ENCODE data around the gene ME1. TPM values are rescaled to one million over a fixed set of nuclear protein-coding genes. Genes with fewer than 3 reads are reported as not detected.
"Not testable (repeated sequence)": the region's sequence is repeated elsewhere in the genome, so short reads cannot be mapped to it uniquely, and the experiment has no call there.

The ME1 gene
- total and polyA plus RNA-seq, 5 donors: 33.2 to 43.7 (median 37.2) TPM

GRCh38 chr6:83215131-83216047 is 215.5 kb downstream of the ME1 start:
- 23% methylated on average over 7 of the region's 7 CpGs for WGBS
- DNase-seq: peak; percentile 48 to 83 (median 63)
- intact Hi-C loops (cut with DNase I): loop anchor here in 1 of 4 donors (5.0 kb wide), 1 partner anchor 148 kb away; the partner anchor contains the start of genes DOP1A and UBE3D
- Histone ChIP-seq H3K27ac (ENCODE audit: low read length) (no peak overlapping the region), H3K9me3 (ENCODE audit: control insufficient read depth, low read length) (no peaks in the 10 kb centered on the region), H3K27me3 (ENCODE audit: control insufficient read depth, insufficient read depth) (no peaks in the 10 kb centered on the region), H3K4me3 (ENCODE audit: low read length) (no peak overlapping the region), H3K4me1 (ENCODE audit: control insufficient read depth, insufficient read depth, low read length) (no peaks in the 10 kb centered on the region)
- peak; percentile 95 to 96 for ATAC-seq

- ATAC-seq (no peak), DNase-seq (no peak)
- H3K9me3 ChIP-seq (ENCODE audit: control insufficient read depth, low read length): no peaks in the 10 kb centered on the region
- no peak overlapping the region for H3K4me3 ChIP-seq (ENCODE audit: low read length)
- no peaks in the 10 kb centered on the region for H3K27me3 ChIP-seq (ENCODE audit: control insufficient read depth, insufficient read depth)
- H3K4me1 ChIP-seq (ENCODE audit: control insufficient read depth, insufficient read depth, low read length): no peaks in the 10 kb centered on the region
- 87% methylated on average over 4 of the region's 4 CpGs for WGBS
- intact Hi-C loops (cut with DNase I): loop anchor here in 1 of 4 donors (10.0 kb wide), 1 partner anchor 117 kb away; no protein-coding TSS in a partner anchor
- no peak overlapping the region for H3K27ac ChIP-seq (ENCODE audit: low read length)
Observed at GRCh38 chr6:83202031-83202430, 228.8 kb downstream of the ME1 start.

- H3K4me3 ChIP-seq (ENCODE audit: low read length): no peak overlapping the region
- peak in 1 of 2 donors; percentile 26 for ATAC-seq
- H3K9me3 ChIP-seq (ENCODE audit: control insufficient read depth, low read length): no peaks in the 10 kb centered on the region
- H3K4me1 ChIP-seq (ENCODE audit: control insufficient read depth, insufficient read depth, low read length): no peaks in the 10 kb centered on the region
- no peaks in the 10 kb centered on the region for H3K27me3 ChIP-seq (ENCODE audit: control insufficient read depth, insufficient read depth)
- 64% methylated on average over 2 of the region's 2 CpGs for WGBS
- no peak overlapping the region for H3K27ac ChIP-seq (ENCODE audit: low read length)
- intact Hi-C loops (cut with DNase I): loop anchor here in 2 of 4 donors (10.0 kb wide), 2 partner anchors 115 to 125 kb away; no protein-coding TSS in a partner anchor
- no peak for DNase-seq
Observed at GRCh38 chr6:83199863-83200225, 231.0 kb downstream of the ME1 start.

- 91% methylated on average over 5 of the region's 5 CpGs for WGBS
- Histone ChIP-seq H3K4me3 (ENCODE audit: low read length) (no peak overlapping the region), H3K27me3 (ENCODE audit: control insufficient read depth, insufficient read depth) (no peaks in the 10 kb centered on the region), H3K9me3 (ENCODE audit: control insufficient read depth, low read length) (no peaks in the 10 kb centered on the region), H3K4me1 (ENCODE audit: control insufficient read depth, insufficient read depth, low read length) (no peaks in the 10 kb centered on the region), H3K27ac (ENCODE audit: low read length) (no peak overlapping the region)
- ATAC-seq (no peak), DNase-seq (no peak)
- intact Hi-C loops (cut with DNase I): loop anchor here in 1 of 4 donors (10.0 kb wide), 1 partner anchor 125 kb away; no protein-coding TSS in a partner anchor
Observed at GRCh38 chr6:83199173-83199862, 231.5 kb downstream of the ME1 start.

GRCh38 chr6:83198486-83199172 is 232.2 kb downstream of the ME1 start:
- ATAC-seq: no peak
- DNase-seq: no peak
- intact Hi-C loops (cut with DNase I): loop anchor here in 1 of 4 donors (10.0 kb wide), 1 partner anchor 124 kb away; no protein-coding TSS in a partner anchor
- 86% methylated on average over 4 of the region's 4 CpGs for WGBS
- Histone ChIP-seq H3K4me3 (ENCODE audit: low read length) (no peak overlapping the region), H3K9me3 (ENCODE audit: control insufficient read depth, low read length) (no peaks in the 10 kb centered on the region), H3K27me3 (ENCODE audit: control insufficient read depth, insufficient read depth) (no peaks in the 10 kb centered on the region), H3K27ac (ENCODE audit: low read length) (no peak overlapping the region), H3K4me1 (ENCODE audit: control insufficient read depth, insufficient read depth, low read length) (no peaks in the 10 kb centered on the region)

- Histone ChIP-seq H3K27ac (ENCODE audit: low read length) (peak overlapping the region; percentile 54), H3K27me3 (ENCODE audit: control insufficient read depth, insufficient read depth) (no peaks in the 10 kb centered on the region), H3K4me3 (ENCODE audit: low read length) (peak overlapping the region; percentile 78), H3K9me3 (ENCODE audit: control insufficient read depth, low read length) (no peaks in the 10 kb centered on the region), H3K4me1 (ENCODE audit: control insufficient read depth, insufficient read depth, low read length) (peaks cover 2% of the 10 kb centered on the region)
- peak; percentile 59 to 80 (median 79) for DNase-seq
- 3% methylated on average over 44 of the region's 44 CpGs for WGBS
- intact Hi-C loops (cut with DNase I): loop anchor here in 1 of 4 donors (10.0 kb wide), 1 partner anchor 119 kb away; no protein-coding TSS in a partner anchor
- peak; percentile 74 to 83 for ATAC-seq
Observed at GRCh38 chr6:83193747-83194566, 236.9 kb downstream of the ME1 start.

GRCh38 chr6:83192871-83193746 is 237.7 kb downstream of the ME1 start, which contains the start of the genes PGM3 and RWDD2A:
Gene PGM3, minus strand, starts transcription at chr6:83193265. Its CDS starts 2,253 bp downstream, at chr6:83191012.
Gene RWDD2A, plus strand, starts transcription at chr6:83193357. Its CDS starts 1,095 bp downstream, at chr6:83194452.
- intact Hi-C loops (cut with DNase I): loop anchor here in 1 of 4 donors (10.0 kb wide), 1 partner anchor 118 kb away; no protein-coding TSS in a partner anchor
- H3K9me3 ChIP-seq (ENCODE audit: control insufficient read depth, low read length): no peaks in the 10 kb centered on the region
- H3K27ac ChIP-seq (ENCODE audit: low read length): peak within 1 kb of the TSS; percentile 71
- ATAC-seq: peak; percentile 99
- peaks cover 2% of the 10 kb centered on the region for H3K4me1 ChIP-seq (ENCODE audit: control insufficient read depth, insufficient read depth, low read length)
- no peaks in the 10 kb centered on the region for H3K27me3 ChIP-seq (ENCODE audit: control insufficient read depth, insufficient read depth)
- peak within 1 kb of the TSS; percentile 78 for H3K4me3 ChIP-seq (ENCODE audit: low read length)
- WGBS: under 1% methylated on average over 88 of the region's 88 CpGs
- DNase-seq: peak; percentile 92 to 97 (median 96)

- WGBS: under 1% methylated on average over 4 of the region's 4 CpGs
- no peaks in the 10 kb centered on the region for H3K27me3 ChIP-seq (ENCODE audit: control insufficient read depth, insufficient read depth)
- intact Hi-C loops (cut with DNase I): loop anchor here in 1 of 4 donors (10.0 kb wide), 1 partner anchor 118 kb away; no protein-coding TSS in a partner anchor
Observed at GRCh38 chr6:83192456-83192855, 238.4 kb downstream of the ME1 start.

GRCh38 chr6:83191974-83192373 is 238.9 kb downstream of the ME1 start:
- DNase-seq: peak in 1 of 3 donors; percentile 49
- not testable (repeated sequence) for ATAC-seq; H3K27me3 ChIP-seq (ENCODE audit: control insufficient read depth, insufficient read depth); H3K27ac ChIP-seq (ENCODE audit: low read length); H3K4me1 ChIP-seq (ENCODE audit: control insufficient read depth, insufficient read depth, low read length); H3K9me3 ChIP-seq (ENCODE audit: control insufficient read depth, low read length)
- H3K4me3 ChIP-seq (ENCODE audit: low read length): peak overlapping the region; percentile 78
- intact Hi-C loops (cut with DNase I): loop anchor here in 1 of 4 donors (10.0 kb wide), 1 partner anchor 117 kb away; no protein-coding TSS in a partner anchor
- WGBS: 90% methylated on average over 18 of the region's 18 CpGs

More at GRCh38 chr6:83192456-83192855, 238.4 kb downstream of the ME1 start:
- ATAC-seq (no peak), DNase-seq (no peak)
- Histone ChIP-seq H3K4me1 (ENCODE audit: control insufficient read depth, insufficient read depth, low read length) (peaks cover 2% of the 10 kb centered on the region), H3K9me3 (ENCODE audit: control insufficient read depth, low read length) (no peaks in the 10 kb centered on the region), H3K27ac (ENCODE audit: low read length) (no peak overlapping the region), H3K4me3 (ENCODE audit: low read length) (peak overlapping the region; percentile 78)

Data from right cardiac atrium (tissue), 5 donors.